ENCODE measurements around the gene LHFPL3. TPM values are rescaled to one million over a fixed set of nuclear protein-coding genes. Genes with fewer than 3 reads are reported as not detected.

The LHFPL3 gene
- total and polyA plus RNA-seq, 5 experiments from 2014 or later = not detected

Other genes with a start within 250 kb of the LHFPL3 start
- 10 to 100 TPM; 23.3 to 25.8 TPM for gene ORC5, start 120.6 kb upstream of the LHFPL3 start, total RNA-seq
- gene ORC5, start 120.6 kb upstream of the LHFPL3 start, polyA plus RNA-seq = 10 to 100 TPM; 18.7 to 25.7 (median 23.9) TPM

Data from naive thymus-derived CD8-positive, alpha-beta T cell (primary cell).